ENCODE results near the gene IGF1R. TPM values are rescaled to one million over a fixed set of nuclear protein-coding genes. Genes with fewer than 3 reads are reported as not detected.

IGF1R gene
- total RNA-seq, 1 experiment from 2014 or later: 51.6 TPM

DNA sequence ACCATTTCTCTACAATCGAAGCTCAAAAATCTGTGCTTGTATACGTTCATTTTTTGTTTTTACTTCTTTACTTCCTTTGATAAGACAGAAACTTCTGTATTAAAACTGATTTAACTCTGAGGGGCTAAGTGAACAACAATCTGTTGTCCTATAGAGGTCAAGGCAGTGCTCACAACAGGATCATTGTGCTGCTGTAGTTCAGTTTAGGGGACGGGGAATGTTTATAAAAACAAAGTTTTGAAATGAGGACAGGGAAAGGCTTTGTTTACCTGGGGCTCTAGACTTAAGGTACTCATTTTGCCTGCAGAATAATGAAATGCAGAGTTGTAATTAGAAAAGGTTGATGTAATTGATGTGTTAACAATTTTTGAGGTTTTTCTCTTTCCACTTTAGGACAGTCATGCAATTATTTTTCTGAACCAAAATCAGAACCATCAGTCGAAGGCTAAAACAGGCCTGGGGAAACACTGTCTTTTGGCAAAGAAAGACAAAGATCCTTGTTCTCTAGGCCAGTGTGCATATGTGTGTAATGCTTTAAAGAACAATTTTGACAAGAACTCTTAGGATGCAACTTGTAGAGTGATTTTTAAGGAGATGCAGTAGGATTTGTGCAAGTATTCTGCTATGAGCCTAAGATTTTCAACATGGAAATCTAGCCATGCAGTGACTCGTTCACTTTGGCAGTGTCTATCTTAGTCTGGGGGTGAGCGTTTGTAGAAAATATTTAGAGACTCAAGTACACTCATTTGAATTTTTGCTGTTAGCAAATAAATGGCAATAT is 194.0 kb downstream of the IGF1R start:
- peaks cover 14% of the 10 kb centered on the region for H3K4me1 ChIP-seq
- H3K9me3 ChIP-seq: no peaks in the 10 kb centered on the region
- H3K27me3 ChIP-seq (replicated peaks; ENCODE audit: control insufficient read depth, insufficient read depth, low read length): no peaks in the 10 kb centered on the region
- TF ChIP-seq, protein P1, sequence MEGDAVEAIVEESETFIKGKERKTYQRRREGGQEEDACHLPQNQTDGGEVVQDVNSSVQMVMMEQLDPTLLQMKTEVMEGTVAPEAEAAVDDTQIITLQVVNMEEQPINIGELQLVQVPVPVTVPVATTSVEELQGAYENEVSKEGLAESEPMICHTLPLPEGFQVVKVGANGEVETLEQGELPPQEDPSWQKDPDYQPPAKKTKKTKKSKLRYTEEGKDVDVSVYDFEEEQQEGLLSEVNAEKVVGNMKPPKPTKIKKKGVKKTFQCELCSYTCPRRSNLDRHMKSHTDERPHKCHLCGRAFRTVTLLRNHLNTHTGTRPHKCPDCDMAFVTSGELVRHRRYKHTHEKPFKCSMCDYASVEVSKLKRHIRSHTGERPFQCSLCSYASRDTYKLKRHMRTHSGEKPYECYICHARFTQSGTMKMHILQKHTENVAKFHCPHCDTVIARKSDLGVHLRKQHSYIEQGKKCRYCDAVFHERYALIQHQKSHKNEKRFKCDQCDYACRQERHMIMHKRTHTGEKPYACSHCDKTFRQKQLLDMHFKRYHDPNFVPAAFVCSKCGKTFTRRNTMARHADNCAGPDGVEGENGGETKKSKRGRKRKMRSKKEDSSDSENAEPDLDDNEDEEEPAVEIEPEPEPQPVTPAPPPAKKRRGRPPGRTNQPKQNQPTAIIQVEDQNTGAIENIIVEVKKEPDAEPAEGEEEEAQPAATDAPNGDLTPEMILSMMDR (IDR thresholded peaks at IDR 0.05; ENCODE audit: insufficient read depth in 1 of 2, low read depth in 1 of 2, low read length in 1 of 2, severe bottlenecking in 1 of 2, unreplicated experiment in 1 of 2): no peak
- H3K4me3 ChIP-seq (ENCODE audit: low read depth, low read length): no peak overlapping the region
- POLR2A ChIA-PET: no interaction called here
- H3K36me3 ChIP-seq (ENCODE audit: control insufficient read depth, insufficient read depth, low read length): no peaks in the 10 kb centered on the region
- Mint-ChIP-seq H3K9me3 (ENCODE audit: unreplicated experiment) (no peaks in the 10 kb centered on the region), H3K27ac (ENCODE audit: unreplicated experiment) (no peak overlapping the region), H3K4me3 (ENCODE audit: unreplicated experiment) (no peak overlapping the region), H3K27me3 (ENCODE audit: insufficient read depth, unreplicated experiment) (no peaks in the 10 kb centered on the region), H3K36me3 (ENCODE audit: insufficient read depth, unreplicated experiment) (peaks cover 2% of the 10 kb centered on the region), H3K4me1 (ENCODE audit: low read depth, unreplicated experiment) (peaks cover 6% of the 10 kb centered on the region)
- CTCF ChIA-PET: no interaction called here
- no TSS peak for BruUV-seq (replicated peaks)
- no peak for DNase-seq
- intact Hi-C loops (cut with micrococcal nuclease; ENCODE audit: unreplicated experiment): no loop called here

GRCh38 chr15:98842973-98843285 is 194.6 kb downstream of the IGF1R start:
- Histone ChIP-seq H3K27me3 (replicated peaks; ENCODE audit: control insufficient read depth, insufficient read depth, low read length) (no peaks in the 10 kb centered on the region), H3K4me1 (peaks cover 14% of the 10 kb centered on the region), H3K36me3 (ENCODE audit: control insufficient read depth, insufficient read depth, low read length) (no peaks in the 10 kb centered on the region), H3K4me3 (ENCODE audit: low read depth, low read length) (no peak overlapping the region), H3K9me3 (no peaks in the 10 kb centered on the region)
- Mint-ChIP-seq H3K9me3 (ENCODE audit: unreplicated experiment) (no peaks in the 10 kb centered on the region), H3K27ac (ENCODE audit: unreplicated experiment) (no peak overlapping the region), H3K36me3 (ENCODE audit: insufficient read depth, unreplicated experiment) (peaks cover 7% of the 10 kb centered on the region), H3K27me3 (ENCODE audit: insufficient read depth, unreplicated experiment) (no peaks in the 10 kb centered on the region), H3K4me3 (ENCODE audit: unreplicated experiment) (no peak overlapping the region), H3K4me1 (ENCODE audit: low read depth, unreplicated experiment) (peaks cover 6% of the 10 kb centered on the region)
- CTCF ChIA-PET: no interaction called here
- intact Hi-C loops (cut with micrococcal nuclease; ENCODE audit: unreplicated experiment): no loop called here
- TF ChIP-seq, protein P1 (IDR thresholded peaks at IDR 0.05; ENCODE audit: insufficient read depth in 1 of 2, low read depth in 1 of 2, low read length in 1 of 2, severe bottlenecking in 1 of 2, unreplicated experiment in 1 of 2): no peak
- POLR2A ChIA-PET: no interaction called here
- BruUV-seq (replicated peaks): no TSS peak
- DNase-seq: no peak

- BruUV-seq (replicated peaks): no TSS peak
- Histone ChIP-seq H3K27me3 (replicated peaks; ENCODE audit: control insufficient read depth, insufficient read depth, low read length) (no peaks in the 10 kb centered on the region), H3K36me3 (ENCODE audit: control insufficient read depth, insufficient read depth, low read length) (no peaks in the 10 kb centered on the region), H3K4me3 (ENCODE audit: low read depth, low read length) (no peak overlapping the region), H3K9me3 (no peaks in the 10 kb centered on the region), H3K4me1 (peaks cover 14% of the 10 kb centered on the region)
- CTCF ChIA-PET: no interaction called here
- TF ChIP-seq, protein P1 (IDR thresholded peaks at IDR 0.05; ENCODE audit: insufficient read depth in 1 of 2, low read depth in 1 of 2, low read length in 1 of 2, severe bottlenecking in 1 of 2, unreplicated experiment in 1 of 2): no peak
- POLR2A ChIA-PET: no interaction called here
- Mint-ChIP-seq H3K4me3 (ENCODE audit: unreplicated experiment) (peak overlapping the region; percentile 6), H3K36me3 (ENCODE audit: insufficient read depth, unreplicated experiment) (peaks cover 8% of the 10 kb centered on the region), H3K27ac (ENCODE audit: unreplicated experiment) (no peak overlapping the region), H3K4me1 (ENCODE audit: low read depth, unreplicated experiment) (peaks cover 6% of the 10 kb centered on the region), H3K27me3 (ENCODE audit: insufficient read depth, unreplicated experiment) (no peaks in the 10 kb centered on the region), H3K9me3 (ENCODE audit: unreplicated experiment) (no peaks in the 10 kb centered on the region)
- intact Hi-C loops (cut with micrococcal nuclease; ENCODE audit: unreplicated experiment): no loop called here
- no peak for DNase-seq
Measured at GRCh38 chr15:98843844-98844243, 195.5 kb downstream of the IGF1R start.

Data from Caco-2 (cell line).